Endothelial cell of umbilical vein (primary cell): Measurements from ENCODE around the gene ZNF660.

ENCODE experiments used
- JUN ChIP-seq: IDR thresholded peaks from 2 replicates; pipeline ENCODE4 v1.6.1; 2011; ENCODE audit warnings: borderline replicate concordance, low read depth; ENCODE audit not compliant: insufficient read length, insufficient read depth
- POLR2A ChIP-seq: IDR thresholded peaks from 2 replicates; pipeline ENCODE4 v1.6.1; 2012; ENCODE audit warnings: low read depth, mild to moderate bottlenecking, control low read depth, low read length
- TF ChIP-seq, protein P1 (sequence below), 2 donors: IDR thresholded peaks; 1 replicate in 1 of 2; 2 replicates in 1 of 2; pipeline ENCODE4 v1.5.1; 2011; ENCODE audit warnings: low read length in 2 of 2, mild to moderate bottlenecking in 2 of 2, moderate library complexity in 2 of 2, control low read depth in 1 of 2, inconsistent platforms in 1 of 2, low read depth in 1 of 2; ENCODE audit not compliant: insufficient read depth in 1 of 2; ENCODE audit errors: extremely low read depth in 1 of 2

DNA sequence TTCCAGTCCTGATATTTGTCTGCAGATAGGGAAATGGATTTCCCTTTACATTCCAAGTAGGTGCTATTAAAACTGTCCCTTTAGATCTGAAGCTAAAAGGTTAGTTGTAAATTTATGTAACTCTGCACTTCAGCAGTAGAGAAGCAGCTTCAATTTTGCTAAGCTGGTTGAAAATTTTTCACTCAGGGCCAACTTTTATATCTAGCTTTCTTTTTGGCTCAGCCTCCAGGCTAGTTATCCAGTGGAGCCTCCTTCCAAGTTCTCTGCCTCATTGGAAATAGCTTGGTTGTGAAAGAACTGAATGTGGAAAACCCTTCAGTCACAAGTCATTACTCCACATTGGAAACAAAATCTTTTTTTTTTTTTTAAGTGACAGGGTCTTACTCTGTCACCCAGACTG is 8.2 kb upstream of the ZNF660 start:
- TF ChIP-seq, protein P1, sequence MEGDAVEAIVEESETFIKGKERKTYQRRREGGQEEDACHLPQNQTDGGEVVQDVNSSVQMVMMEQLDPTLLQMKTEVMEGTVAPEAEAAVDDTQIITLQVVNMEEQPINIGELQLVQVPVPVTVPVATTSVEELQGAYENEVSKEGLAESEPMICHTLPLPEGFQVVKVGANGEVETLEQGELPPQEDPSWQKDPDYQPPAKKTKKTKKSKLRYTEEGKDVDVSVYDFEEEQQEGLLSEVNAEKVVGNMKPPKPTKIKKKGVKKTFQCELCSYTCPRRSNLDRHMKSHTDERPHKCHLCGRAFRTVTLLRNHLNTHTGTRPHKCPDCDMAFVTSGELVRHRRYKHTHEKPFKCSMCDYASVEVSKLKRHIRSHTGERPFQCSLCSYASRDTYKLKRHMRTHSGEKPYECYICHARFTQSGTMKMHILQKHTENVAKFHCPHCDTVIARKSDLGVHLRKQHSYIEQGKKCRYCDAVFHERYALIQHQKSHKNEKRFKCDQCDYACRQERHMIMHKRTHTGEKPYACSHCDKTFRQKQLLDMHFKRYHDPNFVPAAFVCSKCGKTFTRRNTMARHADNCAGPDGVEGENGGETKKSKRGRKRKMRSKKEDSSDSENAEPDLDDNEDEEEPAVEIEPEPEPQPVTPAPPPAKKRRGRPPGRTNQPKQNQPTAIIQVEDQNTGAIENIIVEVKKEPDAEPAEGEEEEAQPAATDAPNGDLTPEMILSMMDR (IDR thresholded peaks at IDR 0.05; ENCODE audit: extremely low read depth in 1 of 2, insufficient read depth in 1 of 2, low read depth in 1 of 2, low read length in 2 of 2), result no peak
- no peak for TF ChIP-seq JUN
- TF ChIP-seq POLR2A, result no peak
